Omental fat pad (tissue), 4 donors: ENCODE results near the gene SLC9A9. TPM values are rescaled to one million over a fixed set of nuclear protein-coding genes. Genes with fewer than 3 reads are reported as not detected.

ENCODE experiments used
- ATAC-seq: fragments of 150-250 bp; one replicate; pipeline ENCODE4 v1.9.1; 2016; ENCODE audit warnings: mild to moderate bottlenecking, moderate library complexity; ENCODE audit not compliant: low FRiP score
- DNase-seq: peaks from one replicate; pipeline ENCODE4 v3.0.0-alpha.2; 2019; ENCODE audit warnings: low spot score
- CTCF ChIP-seq, 3 donors: fragments of 450-650 bp; IDR thresholded peaks; one replicate each; pipeline ENCODE4 v1.5.1; 2016 to 2017; ENCODE audit warnings: antibody characterized with exemption in 3 of 3, mild to moderate bottlenecking in 3 of 3, moderate library complexity in 2 of 3
- total RNA-seq, 4 donors: library from RNA; depleted of rRNA; stranded (reverse); fragments of >200 nt; gene quantifications; one replicate each; pipeline ENCODE4 v1.1.0, GENCODE V29; 2016

Gene SLC9A9
- total RNA-seq, 4 donors from 2014 or later: 15.5 to 39.6 (median 26.9) TPM

GRCh38 chr3:143535994-143536784 is 312.1 kb downstream of the SLC9A9 start:
- no peak for DNase-seq
- TF ChIP-seq CTCF (IDR thresholded peaks at IDR 0.05): no peak
- ATAC-seq: no peak

DNA sequence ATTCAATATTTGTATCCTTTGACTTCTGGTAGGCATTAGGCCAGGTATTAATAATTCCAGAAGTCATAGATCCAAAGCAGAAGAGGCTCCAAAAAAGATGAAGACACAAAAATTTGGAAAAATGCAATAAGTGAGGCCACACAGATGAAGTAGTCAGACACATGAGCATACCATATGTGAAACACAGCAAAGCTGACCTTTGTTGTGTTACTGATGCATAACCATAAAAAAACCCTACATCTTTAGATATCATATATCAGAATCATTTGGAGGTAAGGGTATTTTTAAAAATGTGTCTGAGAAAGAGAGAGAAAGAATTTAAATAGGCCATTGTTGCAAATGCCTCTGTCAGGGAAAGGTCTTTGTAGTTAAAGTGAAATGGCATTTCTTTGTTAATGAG is 314.9 kb downstream of the SLC9A9 start:
- no peak for TF ChIP-seq CTCF (IDR thresholded peaks at IDR 0.05)
- ATAC-seq (no peak), DNase-seq (no peak)

- no peak for DNase-seq
- ATAC-seq: no peak
- TF ChIP-seq CTCF (IDR thresholded peaks at IDR 0.05): no peak
These were observed 316.2 kb downstream of the SLC9A9 start for GRCh38 chr3:143532091-143532490.

DNA sequence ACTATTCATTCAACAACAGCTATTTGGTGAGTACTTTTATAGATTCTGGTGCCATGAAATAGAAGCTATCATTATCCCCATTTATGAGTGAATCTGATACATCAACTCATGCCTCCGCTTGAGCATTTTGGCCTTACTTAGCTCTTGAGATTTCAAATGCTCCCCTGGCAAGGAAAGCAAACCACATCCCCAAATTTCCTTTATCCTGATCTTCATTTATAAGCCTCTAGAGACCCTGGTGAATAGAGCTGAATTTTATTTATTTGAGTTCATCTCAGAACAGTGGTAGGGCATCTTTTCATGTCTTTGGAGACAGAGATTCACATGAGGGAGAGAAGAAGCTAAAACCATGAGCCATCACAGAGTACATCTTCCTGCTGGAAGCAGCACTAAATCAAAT is 317.2 kb downstream of the SLC9A9 start:
- no peak for ATAC-seq

GRCh38 chr3:143529798-143530197 is 318.5 kb downstream of the SLC9A9 start:
- no peak for DNase-seq
- no peak for TF ChIP-seq CTCF (IDR thresholded peaks at IDR 0.05)
- no peak for ATAC-seq

More for the DNA sequence above, 317.2 kb downstream of the SLC9A9 start:
- TF ChIP-seq CTCF (IDR thresholded peaks at IDR 0.05): no peak
- DNase-seq: no peak

- no peak for TF ChIP-seq CTCF (IDR thresholded peaks at IDR 0.05)
- peak; percentile 49 for ATAC-seq
- DNase-seq: no peak
These were observed 319.2 kb downstream of the SLC9A9 start for GRCh38 chr3:143529018-143529478.

GRCh38 chr3:143526011-143526545 is 322.2 kb downstream of the SLC9A9 start:
- TF ChIP-seq CTCF (IDR thresholded peaks at IDR 0.05): no peak
- ATAC-seq: no peak
- DNase-seq: no peak
